ENCODE results near the gene CDC42BPB.

CDC42BPB gene

GRCh38 chr14:102940729-102941362 lies 116.5 kb downstream of the CDC42BPB start:
- TF ChIP-seq JUND (IDR thresholded peaks at IDR 0.05; ENCODE audit: low read depth) = no peak
- DNase-seq (ENCODE audit: low read depth in 1 of 2, low spot score in 1 of 2) = no peak
- in situ Hi-C loops (cut with HindIII; ENCODE audit: low pct_unique_long_range_greater_than_20kb, low sequenced_read_pairs) = no loop called here

- no peak for TF ChIP-seq JUND (IDR thresholded peaks at IDR 0.05; ENCODE audit: low read depth)
- in situ Hi-C loops (cut with HindIII; ENCODE audit: low pct_unique_long_range_greater_than_20kb, low sequenced_read_pairs) = no loop called here
- no peak for DNase-seq (ENCODE audit: low read depth in 1 of 2, low spot score in 1 of 2)
Observed at GRCh38 chr14:102939820-102940561, 117.4 kb downstream of the CDC42BPB start.

- no peak for DNase-seq (ENCODE audit: low read depth in 1 of 2, low spot score in 1 of 2)
- TF ChIP-seq JUND (IDR thresholded peaks at IDR 0.05; ENCODE audit: low read depth) = no peak
- in situ Hi-C loops (cut with HindIII; ENCODE audit: low pct_unique_long_range_greater_than_20kb, low sequenced_read_pairs) = no loop called here
Observed at GRCh38 chr14:102939329-102939728, 118.0 kb downstream of the CDC42BPB start.

- no peak for DNase-seq (ENCODE audit: low read depth in 1 of 2, low spot score in 1 of 2)
- TF ChIP-seq JUND (IDR thresholded peaks at IDR 0.05; ENCODE audit: low read depth) = no peak
- in situ Hi-C loops (cut with HindIII; ENCODE audit: low pct_unique_long_range_greater_than_20kb, low sequenced_read_pairs) = no loop called here
Observed at GRCh38 chr14:102938191-102938590, 119.2 kb downstream of the CDC42BPB start.

- in situ Hi-C loops (cut with HindIII; ENCODE audit: low pct_unique_long_range_greater_than_20kb, low sequenced_read_pairs) = no loop called here
- no peak for DNase-seq (ENCODE audit: low read depth in 1 of 2, low spot score in 1 of 2)
- TF ChIP-seq JUND (IDR thresholded peaks at IDR 0.05; ENCODE audit: low read depth) = no peak
Observed at GRCh38 chr14:102937331-102938175, 119.8 kb downstream of the CDC42BPB start.

GRCh38 chr14:102935756-102936155 lies 121.6 kb downstream of the CDC42BPB start:
- in situ Hi-C loops (cut with HindIII; ENCODE audit: low pct_unique_long_range_greater_than_20kb, low sequenced_read_pairs) = no loop called here
- DNase-seq (ENCODE audit: low read depth in 1 of 2, low spot score in 1 of 2) = no peak
- no peak for TF ChIP-seq JUND (IDR thresholded peaks at IDR 0.05; ENCODE audit: low read depth)

GRCh38 chr14:102933618-102934231 lies 123.6 kb downstream of the CDC42BPB start:
- in situ Hi-C loops (cut with HindIII; ENCODE audit: low pct_unique_long_range_greater_than_20kb, low sequenced_read_pairs) = no loop called here
- DNase-seq (ENCODE audit: low read depth in 1 of 2, low spot score in 1 of 2) = no peak
- TF ChIP-seq JUND (IDR thresholded peaks at IDR 0.05; ENCODE audit: low read depth) = no peak

GRCh38 chr14:102932484-102933248 lies 124.7 kb downstream of the CDC42BPB start:
- no peak for DNase-seq (ENCODE audit: low read depth in 1 of 2, low spot score in 1 of 2)
- no peak for TF ChIP-seq JUND (IDR thresholded peaks at IDR 0.05; ENCODE audit: low read depth)
- in situ Hi-C loops (cut with HindIII; ENCODE audit: low pct_unique_long_range_greater_than_20kb, low sequenced_read_pairs) = no loop called here

GRCh38 chr14:102931580-102932285 lies 125.6 kb downstream of the CDC42BPB start:
- in situ Hi-C loops (cut with HindIII; ENCODE audit: low pct_unique_long_range_greater_than_20kb, low sequenced_read_pairs) = no loop called here
- TF ChIP-seq JUND (IDR thresholded peaks at IDR 0.05; ENCODE audit: low read depth) = no peak

GRCh38 chr14:102930753-102931579 lies 126.4 kb downstream of the CDC42BPB start:
- no peak for TF ChIP-seq JUND (IDR thresholded peaks at IDR 0.05; ENCODE audit: low read depth)
- in situ Hi-C loops (cut with HindIII; ENCODE audit: low pct_unique_long_range_greater_than_20kb, low sequenced_read_pairs) = no loop called here
- DNase-seq (ENCODE audit: low read depth in 1 of 2, low spot score in 1 of 2) = no peak

More at GRCh38 chr14:102931580-102932285, 125.6 kb downstream of the CDC42BPB start:
- DNase-seq (ENCODE audit: low read depth in 1 of 2, low spot score in 1 of 2) = no peak

Data from T47D (cell line).